ENCODE results near the gene KAZN.

Gene KAZN

GRCh38 chr1:14679027-14679688, 80.7 kb downstream of the KAZN start:
- no peaks in the 10 kb centered on the region for H4K20me1 ChIP-seq (ENCODE audit: insufficient read depth, low read length)
- H3K36me3 ChIP-seq (ENCODE audit: insufficient read depth, low read length): no peaks in the 10 kb centered on the region; the same call in 1 of the 2 replicates
- H3K27ac ChIP-seq (ENCODE audit: low read depth, low read length, poor library complexity, severe bottlenecking): peak overlapping the region; percentile 44
- no peaks in the 10 kb centered on the region; the same call in 1 of the 2 replicates for H3K27me3 ChIP-seq (ENCODE audit: insufficient read depth, low read length)
- H3K9me3 ChIP-seq (ENCODE audit: low read length): no peaks in the 10 kb centered on the region
- H3K9me2 ChIP-seq (ENCODE audit: low read depth, low read length): no peaks in the 10 kb centered on the region
- H3F3A ChIP-seq (ENCODE audit: insufficient read depth, low read length): no peaks in the 10 kb centered on the region
- no peak overlapping the region for H2AFZ ChIP-seq (ENCODE audit: low read length)
- H3K4me3 ChIP-seq (ENCODE audit: low read depth, low read length, poor library complexity, severe bottlenecking): peak overlapping the region; percentile 40
- peaks cover 47% of the 10 kb centered on the region for H3K4me1 ChIP-seq (ENCODE audit: insufficient read depth, low read length, severe bottlenecking)
- peak overlapping the region; percentile 22; the same call in 1 of the 2 replicates for H3K9ac ChIP-seq (ENCODE audit: low read length)
- no peak for TF ChIP-seq EZH2 (IDR thresholded peaks at IDR 0.05; ENCODE audit: borderline replicate concordance, low read length)
- H3K4me2 ChIP-seq (ENCODE audit: low read length): peak overlapping the region; percentile 17; the same call in 1 of the 2 replicates
- no peaks in the 10 kb centered on the region for H3K79me2 ChIP-seq (ENCODE audit: insufficient read depth, low read length)

GRCh38 chr1:14681182-14681581, 82.7 kb downstream of the KAZN start:
- Histone ChIP-seq H3K27ac (ENCODE audit: low read depth, low read length, poor library complexity, severe bottlenecking) (no peak overlapping the region), H3K4me2 (ENCODE audit: low read length) (no peak overlapping the region), H4K20me1 (ENCODE audit: insufficient read depth, low read length) (no peaks in the 10 kb centered on the region), H3F3A (ENCODE audit: insufficient read depth, low read length) (no peaks in the 10 kb centered on the region), H3K36me3 (ENCODE audit: insufficient read depth, low read length) (no peaks in the 10 kb centered on the region; the same call in 1 of the 2 replicates), H3K9me2 (ENCODE audit: low read depth, low read length) (no peaks in the 10 kb centered on the region), H3K4me3 (ENCODE audit: low read depth, low read length, poor library complexity, severe bottlenecking) (no peak overlapping the region), H3K27me3 (ENCODE audit: insufficient read depth, low read length) (no peaks in the 10 kb centered on the region; the same call in 1 of the 2 replicates), H3K4me1 (ENCODE audit: insufficient read depth, low read length, severe bottlenecking) (peaks cover 35% of the 10 kb centered on the region), H3K79me2 (ENCODE audit: insufficient read depth, low read length) (no peaks in the 10 kb centered on the region), H3K9ac (ENCODE audit: low read length) (no peak overlapping the region), H3K9me3 (ENCODE audit: low read length) (0 out of 2 replicates have a peak, but pooled peaks cover 2% of the 10 kb centered on the region), H2AFZ (ENCODE audit: low read length) (no peak overlapping the region)
- no peak for TF ChIP-seq CTCF (IDR thresholded peaks at IDR 0.05; ENCODE audit: low read length)
- no peak for TF ChIP-seq EZH2 (IDR thresholded peaks at IDR 0.05; ENCODE audit: borderline replicate concordance, low read length)

GRCh38 chr1:14682941-14683621, 84.6 kb downstream of the KAZN start:
- H3K9me2 ChIP-seq (ENCODE audit: low read depth, low read length): no peaks in the 10 kb centered on the region
- H3K4me1 ChIP-seq (ENCODE audit: insufficient read depth, low read length, severe bottlenecking): peaks cover 27% of the 10 kb centered on the region
- TF ChIP-seq EZH2 (IDR thresholded peaks at IDR 0.05; ENCODE audit: borderline replicate concordance, low read length): no peak
- TF ChIP-seq CTCF (IDR thresholded peaks at IDR 0.05; ENCODE audit: low read length): no peak
- H3F3A ChIP-seq (ENCODE audit: insufficient read depth, low read length): no peaks in the 10 kb centered on the region
- H3K79me2 ChIP-seq (ENCODE audit: insufficient read depth, low read length): no peaks in the 10 kb centered on the region
- H3K36me3 ChIP-seq (ENCODE audit: insufficient read depth, low read length): no peaks in the 10 kb centered on the region
- no peak overlapping the region for H2AFZ ChIP-seq (ENCODE audit: low read length)
- H3K27ac ChIP-seq (ENCODE audit: low read depth, low read length, poor library complexity, severe bottlenecking): no peak overlapping the region
- H3K4me2 ChIP-seq (ENCODE audit: low read length): no peak overlapping the region
- H3K9me3 ChIP-seq (ENCODE audit: low read length): 0 out of 2 replicates have a peak, but pooled peaks cover 2% of the 10 kb centered on the region
- H3K9ac ChIP-seq (ENCODE audit: low read length): no peak overlapping the region
- H4K20me1 ChIP-seq (ENCODE audit: insufficient read depth, low read length): no peaks in the 10 kb centered on the region
- no peaks in the 10 kb centered on the region; the same call in 1 of the 2 replicates for H3K27me3 ChIP-seq (ENCODE audit: insufficient read depth, low read length)
- no peak overlapping the region for H3K4me3 ChIP-seq (ENCODE audit: low read depth, low read length, poor library complexity, severe bottlenecking)
